HG03457 (cell line): ENCODE measurements around the gene TP53.
"Not testable (repeated sequence)": the region's sequence is repeated elsewhere in the genome, so short reads cannot be mapped to it uniquely, and the experiment has no call there.

Experiments
- ATAC-seq: cut with Tn5 transposase; IDR thresholded peaks from one replicate; pipeline ENCODE4 v1.9.1; 2021; ENCODE audit warnings: moderate number of reproducible peaks; ENCODE audit not compliant: unreplicated experiment

The TP53 gene

GRCh38 chr17:7677388-7678067 lies 9.8 kb downstream of the TP53 start:
- no peak for ATAC-seq

- ATAC-seq: no peak
These were observed 10.8 kb downstream of the TP53 start for GRCh38 chr17:7676533-7676932.

- no peak for ATAC-seq
These were observed 12.4 kb downstream of the TP53 start for GRCh38 chr17:7674934-7675333.

- ATAC-seq: no peak
These were observed 14.1 kb downstream of the TP53 start for GRCh38 chr17:7673239-7673638.

- no peak for ATAC-seq
These were observed 18.8 kb downstream of the TP53 start for GRCh38 chr17:7668482-7668881.

- ATAC-seq: no peak
These were observed 19.5 kb downstream of the TP53 start for GRCh38 chr17:7667656-7668406.

GRCh38 chr17:7656958-7657609 lies 30.2 kb downstream of the TP53 start:
- ATAC-seq: no peak

- ATAC-seq: no peak
These were observed 31.8 kb downstream of the TP53 start for GRCh38 chr17:7655541-7655840.

- no peak for ATAC-seq
These were observed 32.3 kb downstream of the TP53 start for GRCh38 chr17:7654832-7655540.

- ATAC-seq: no peak
These were observed 34.6 kb downstream of the TP53 start for GRCh38 chr17:7652388-7653356.

GRCh38 chr17:7651665-7652387 lies 35.5 kb downstream of the TP53 start:
- no peak for ATAC-seq

GRCh38 chr17:7651097-7651664 lies 36.1 kb downstream of the TP53 start:
- no peak for ATAC-seq

GRCh38 chr17:7650509-7651096 lies 36.7 kb downstream of the TP53 start, which contains the start of gene ATP1B2:
Gene ATP1B2 (plus strand): TSS chr17:7650926. CDS start chr17:7651519, 593 bp downstream.
- ATAC-seq: no peak

- ATAC-seq: no peak
These were observed 40.3 kb downstream of the TP53 start for GRCh38 chr17:7647018-7647417.

- ATAC-seq: no peak
These were observed 40.8 kb downstream of the TP53 start for GRCh38 chr17:7646457-7646856.

GRCh38 chr17:7644775-7645174 lies 42.5 kb downstream of the TP53 start:
- no peak for ATAC-seq

GRCh38 chr17:7641635-7642034 lies 45.7 kb downstream of the TP53 start:
- ATAC-seq: not testable (repeated sequence)

GRCh38 chr17:7640783-7641182 lies 46.5 kb downstream of the TP53 start:
- no peak for ATAC-seq

GRCh38 chr17:7636163-7636562 lies 51.1 kb downstream of the TP53 start:
- no peak for ATAC-seq
